ENCODE data around the gene ACADM.
A peak's percentile ranks its signal among the peaks of the same experiment; 100 is the strongest.
"Not testable (repeated sequence)": the region's sequence is repeated elsewhere in the genome, so short reads cannot be mapped to it uniquely, and the experiment has no call there.

The ACADM gene

GRCh38 chr1:75742047-75742625 is 17.6 kb downstream of the ACADM start:
- DNase-seq, result no peak

- DNase-seq, result no peak
Observed at GRCh38 chr1:75745276-75745675, 20.8 kb downstream of the ACADM start.

GRCh38 chr1:75757210-75757609 is 32.7 kb downstream of the ACADM start:
- DNase-seq, result not testable (repeated sequence)

- not testable (repeated sequence) for DNase-seq
Observed at GRCh38 chr1:75758543-75758942, 34.0 kb downstream of the ACADM start.

GRCh38 chr1:75764057-75764655 is 39.6 kb downstream of the ACADM start:
- DNase-seq, result no peak

- DNase-seq, result no peak
Observed at GRCh38 chr1:75765697-75766355, 41.3 kb downstream of the ACADM start.

- DNase-seq, result no peak
Observed at GRCh38 chr1:75768016-75768415, 43.5 kb downstream of the ACADM start.

GRCh38 chr1:75770761-75771160 is 46.3 kb downstream of the ACADM start:
- no peak for DNase-seq

GRCh38 chr1:75771978-75772377 is 47.5 kb downstream of the ACADM start:
- DNase-seq, result no peak

- DNase-seq, result not testable (repeated sequence)
Observed at GRCh38 chr1:75777812-75778211, 53.3 kb downstream of the ACADM start.

GRCh38 chr1:75778694-75779093 is 54.2 kb downstream of the ACADM start:
- DNase-seq, result not testable (repeated sequence)

GRCh38 chr1:75780183-75780582 is 55.7 kb downstream of the ACADM start:
- not testable (repeated sequence) for DNase-seq

GRCh38 chr1:75783920-75784319 is 59.4 kb downstream of the ACADM start:
- DNase-seq, result not testable (repeated sequence)

- DNase-seq, result no peak
Observed at GRCh38 chr1:75785320-75785982, 60.9 kb downstream of the ACADM start.

GRCh38 chr1:75785983-75786853 is 61.7 kb downstream of the ACADM start, which contains the start of gene RABGGTB:
RABGGTB (plus strand) TSS chr1:75786256; CDS start chr1:75786272, 16 bp downstream.
- DNase-seq, result peak; percentile 96

GRCh38 chr1:75786901-75787493 is 62.5 kb downstream of the ACADM start:
- no peak for DNase-seq

GRCh38 chr1:75787524-75787923 is 63.0 kb downstream of the ACADM start:
- no peak for DNase-seq

- no peak for DNase-seq
Observed at GRCh38 chr1:75789988-75790387, 65.5 kb downstream of the ACADM start.

- DNase-seq, result no peak
Observed at GRCh38 chr1:75791022-75791421, 66.5 kb downstream of the ACADM start.

GRCh38 chr1:75792091-75792490 is 67.6 kb downstream of the ACADM start:
- DNase-seq, result no peak

- DNase-seq, result no peak
Observed at GRCh38 chr1:75794382-75794781, 69.9 kb downstream of the ACADM start.

GRCh38 chr1:75795703-75796193 is 71.2 kb downstream of the ACADM start:
- DNase-seq, result no peak
